K562 (cell line): ENCODE measurements around the gene DNAL4. TPM values are rescaled to one million over a fixed set of nuclear protein-coding genes. Genes with fewer than 3 reads are reported as not detected.

Source experiments
- ATF1 ChIP-seq, 2 experiments: fragments of 450-650 bp in 1 of 2; IDR thresholded peaks; 2 replicates each; pipeline ENCODE4 v1.6.1; 2016; ENCODE audit warnings: missing compliant biosample characterization in 1 of 2, missing genetic modification characterization in 1 of 2
- CHAMP1 ChIP-seq: fragments of 450-650 bp; IDR thresholded peaks from 2 replicates; pipeline ENCODE4 v1.6.1; 2016; ENCODE audit warnings: mild to moderate bottlenecking
- CTBP1 ChIP-seq: fragments of 450-650 bp; IDR thresholded peaks from 2 replicates; pipeline ENCODE4 v1.6.1; 2016; ENCODE audit warnings: borderline replicate concordance
- CUX1 ChIP-seq: fragments of 200-800 bp; sonication (Bioruptor generic); IDR thresholded peaks from 2 replicates; pipeline ENCODE4 v1.6.1; 2016; ENCODE audit warnings: missing genetic modification characterization, missing compliant biosample characterization
- MGA ChIP-seq: fragments of 450-650 bp; IDR thresholded peaks from 2 replicates; pipeline ENCODE4 v1.6.1; 2016; ENCODE audit warnings: mild to moderate bottlenecking, moderate library complexity
- PRMT5 ChIP-seq: sonication (generic); formaldehyde crosslinking; IDR thresholded peaks from 2 replicates; pipeline ENCODE4 v1.5.0; 2020; ENCODE audit warnings: missing genetic modification reagents
- SAFB ChIP-seq: fragments of 200-400 bp; formaldehyde crosslinking; IDR thresholded peaks from 2 replicates; pipeline ENCODE4 v1.6.1; 2017; ENCODE audit warnings: low read depth, low read length, borderline replicate concordance
- TRIM28 ChIP-seq: fragments of 450-650 bp; IDR thresholded peaks from 2 replicates; pipeline ENCODE4 v1.6.1; 2017
- U2AF1 ChIP-seq: fragments of 200-400 bp; formaldehyde crosslinking; optimal IDR thresholded peaks from 2 replicates; pipeline ENCODE3; 2017; ENCODE audit warnings: mild to moderate bottlenecking, low read depth, low read length, moderate library complexity
- polyA plus RNA-seq, 8 experiments: library from polyadenylated mRNA; depleted of rRNA in 4 of 8; stranded (reverse) in 5 of 8; unstranded in 3 of 8; fragments of >200 nt; fragmentation: Nextera tagmentation in 2 of 8; fragmentation: Illumina TruSeq in 1 of 8; extraction: Ambion mirVana in 2 of 8; extraction: Trizol in 1 of 8; gene quantifications; 2 replicates each; pipeline versions ENCODE4 v1.2.1 to v1.2.3, GENCODE V29; 2011 to 2014; ENCODE audit warnings: inconsistent platforms in 1 of 8, missing spikeins in 1 of 8
- total RNA-seq, 7 experiments: library from RNA; depleted of rRNA in 6 of 7; stranded (reverse); fragments of >200 nt in 6 of 7; fragmentation: Illumina TruSeq in 2 of 7; extraction: Trizol in 2 of 7; gene quantifications; 2 replicates each; pipeline versions ENCODE4 v1.2.1 to v1.2.3, GENCODE V29; 2011 to 2021; ENCODE audit warnings: low replicate concordance in 1 of 7

Gene DNAL4
- total and polyA plus RNA-seq, 9 of the 15 experiments (the other 6 are each of a cell fraction or from before 2014, with no cell fraction given): 0.20 to 9.4 (median 5.2) TPM

- TF ChIP-seq CHAMP1 (no peak), ATF1 (CRISPR knock-in tag; IDR thresholded peaks at IDR 0.05) (no peak), ATF1 (tag; IDR thresholded peaks at IDR 0.05) (0 out of 2 replicates have a peak, but pooled peaks have one; percentile 2), CUX1 (CRISPR knock-in tag) (no peak), SAFB (no peak), CTBP1 (peak; percentile 90), PRMT5 (CRISPR knock-in tag) (no peak), MGA (no peak), TRIM28 (no peak), U2AF1 (no peak)
Measured at GRCh38 chr22:38843201-38843656, 49.3 kb upstream of the DNAL4 start (continued).
